Measurements from ENCODE around the gene ECHDC1. TPM values are rescaled to one million over a fixed set of nuclear protein-coding genes. Genes with fewer than 3 reads are reported as not detected.

ECHDC1 gene
- total and polyA plus RNA-seq, 2 of the 4 experiments (the other 2 are of a cell fraction), result 33.1 to 40.3 TPM

DNA sequence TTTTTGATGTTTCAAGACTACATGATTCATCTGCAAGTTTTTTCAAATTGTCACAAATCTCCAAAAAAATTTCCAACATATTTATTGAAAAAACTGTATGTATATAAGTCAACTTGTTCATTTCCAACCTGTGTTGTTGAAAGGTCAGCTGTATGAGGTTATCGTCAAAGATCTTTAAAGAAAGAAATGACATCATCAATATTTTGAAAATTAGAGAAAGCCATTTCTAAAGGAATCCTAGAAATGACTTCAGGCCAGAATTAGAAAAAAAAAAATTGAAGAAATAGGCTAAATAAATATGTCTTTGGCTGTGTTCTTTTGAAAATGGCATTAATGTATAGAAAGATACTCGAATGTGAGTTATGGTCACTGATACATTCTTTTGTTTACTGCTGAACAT lies 69.9 kb downstream of the ECHDC1 start:
- no peak overlapping the region for H3K27ac ChIP-seq (ENCODE audit: insufficient read depth, low read length)
- H3K27me3 ChIP-seq (ENCODE audit: control insufficient read depth, insufficient read depth, low read length), result no peaks in the 10 kb centered on the region
- no peak overlapping the region for H3K9ac ChIP-seq (ENCODE audit: low read depth, low read length)
- ATAC-seq (ENCODE audit: low read depth), result no peak
- no peak for DNase-seq
- H4K5ac ChIP-seq (ENCODE audit: low read depth, low read length), result no peak overlapping the region
- no peak overlapping the region for H3K14ac ChIP-seq (replicated peaks; ENCODE audit: low read depth, low read length)
- peaks cover 2% of the 10 kb centered on the region; the same call in 1 of the 2 replicates for H3K4me1 ChIP-seq (ENCODE audit: control insufficient read depth, insufficient read depth, low read length)
- ChIA-PET CTCF (no interaction called here), POLR2A (ENCODE audit: unreplicated experiment) (interaction anchor here (0.7 kb wide), 1 partner anchor 241 kb away, joined by 3 read pairs; no protein-coding TSS in a partner anchor)
- no peak overlapping the region for H4K8ac ChIP-seq (ENCODE audit: low read depth in 2 of 2, low read length in 2 of 2)
- no peaks in the 10 kb centered on the region for H3K36me3 ChIP-seq (ENCODE audit: control insufficient read depth, insufficient read depth, low read length)
- H3K56ac ChIP-seq (ENCODE audit: extremely low read depth, insufficient read depth, low read length), result no peak overlapping the region
- BruUV-seq (replicated peaks), result no TSS peak
- H2BK20ac ChIP-seq (ENCODE audit: low read depth, low read length), result no peak overlapping the region
- intact Hi-C loops (cut with micrococcal nuclease) (no loop called here), in situ Hi-C loops (cut with MboI; ENCODE audit: low sequenced_read_pairs) (no loop called here), dilution Hi-C loops (cut with HindIII; ENCODE audit: low sequenced_read_pairs, unreplicated experiment) (no loop called here)
- no peak overlapping the region for H2BK5ac ChIP-seq (ENCODE audit: low read depth, low read length, poor library complexity, severe bottlenecking)
- no peak overlapping the region for H3K18ac ChIP-seq (ENCODE audit: low read depth, low read length)
- H2BK120ac ChIP-seq (ENCODE audit: low read depth, low read length), result no peak overlapping the region
- no peak overlapping the region for H3K4me3 ChIP-seq (ENCODE audit: insufficient read depth, low read depth, low read length)
- H2AK9ac ChIP-seq (replicated peaks; ENCODE audit: low read depth, low read length, poor library complexity), result no peak overlapping the region
- H3K23ac ChIP-seq (ENCODE audit: low read depth, low read length), result no peak overlapping the region
- WGBS, 2 experiments (ENCODE audit: extremely low coverage in 2 of 2, insufficient read length in 1 of 2), result no CpG with 5 or more reads among the region's 2 CpGs
- H3K79me1 ChIP-seq (ENCODE audit: low read depth in 1 of 2, low read length in 2 of 2), result peaks cover 14 to 50% of the 10 kb centered on the region in 2 experiments
- no peak overlapping the region for H2AK5ac ChIP-seq (ENCODE audit: low read depth, low read length)
- no peaks in the 10 kb centered on the region for H3K9me3 ChIP-seq (ENCODE audit: control insufficient read depth, insufficient read depth, low read length)
- no peak overlapping the region for H3K4me2 ChIP-seq (ENCODE audit: low read depth, low read length)
- no peak overlapping the region for H4K91ac ChIP-seq (ENCODE audit: insufficient read depth, low read depth, low read length)
- H2AFZ ChIP-seq (replicated peaks; ENCODE audit: low read length, poor library complexity), result no peak overlapping the region
- peaks cover 5% of the 10 kb centered on the region for H3K9me1 ChIP-seq (ENCODE audit: insufficient read depth, low read length)
- H3K4ac ChIP-seq (ENCODE audit: low read depth, low read length), result no peak overlapping the region
- H2BK15ac ChIP-seq (ENCODE audit: low read depth, low read length), result no peak overlapping the region
- peaks cover 72% of the 10 kb centered on the region for H4K20me1 ChIP-seq (ENCODE audit: insufficient read depth, low read length)
- TF ChIP-seq MXI1 (IDR thresholded peaks at IDR 0.05; ENCODE audit: borderline replicate concordance, low read depth, low read length) (no peak), POLR2A (IDR thresholded peaks at IDR 0.05; ENCODE audit: low read depth, low read length) (no peak), CEBPB (IDR thresholded peaks at IDR 0.05; ENCODE audit: low read depth, low read length) (no peak), RFX5 (IDR thresholded peaks at IDR 0.05; ENCODE audit: low read depth, low read length) (no peak), BHLHE40 (IDR thresholded peaks at IDR 0.05; ENCODE audit: low read depth, low read length) (no peak), FOS (IDR thresholded peaks at IDR 0.05; ENCODE audit: low read depth, low read length) (no peak), SMC3 (IDR thresholded peaks at IDR 0.05; ENCODE audit: low read depth, low read length) (no peak), MAZ (IDR thresholded peaks at IDR 0.05; ENCODE audit: borderline replicate concordance, low read depth, low read length) (no peak), NFE2L2 (IDR thresholded peaks at IDR 0.05; ENCODE audit: low read depth, low read length) (no peak), RAD21 (IDR thresholded peaks at IDR 0.05; ENCODE audit: low read length) (no peak), MAFK (IDR thresholded peaks at IDR 0.05; ENCODE audit: low read depth, low read length) (no peak), RCOR1 (IDR thresholded peaks at IDR 0.05; ENCODE audit: insufficient replicate concordance, low read length) (no peak), CHD1 (IDR thresholded peaks at IDR 0.05; ENCODE audit: low read depth, low read length) (no peak)
- TF ChIP-seq, protein P1, sequence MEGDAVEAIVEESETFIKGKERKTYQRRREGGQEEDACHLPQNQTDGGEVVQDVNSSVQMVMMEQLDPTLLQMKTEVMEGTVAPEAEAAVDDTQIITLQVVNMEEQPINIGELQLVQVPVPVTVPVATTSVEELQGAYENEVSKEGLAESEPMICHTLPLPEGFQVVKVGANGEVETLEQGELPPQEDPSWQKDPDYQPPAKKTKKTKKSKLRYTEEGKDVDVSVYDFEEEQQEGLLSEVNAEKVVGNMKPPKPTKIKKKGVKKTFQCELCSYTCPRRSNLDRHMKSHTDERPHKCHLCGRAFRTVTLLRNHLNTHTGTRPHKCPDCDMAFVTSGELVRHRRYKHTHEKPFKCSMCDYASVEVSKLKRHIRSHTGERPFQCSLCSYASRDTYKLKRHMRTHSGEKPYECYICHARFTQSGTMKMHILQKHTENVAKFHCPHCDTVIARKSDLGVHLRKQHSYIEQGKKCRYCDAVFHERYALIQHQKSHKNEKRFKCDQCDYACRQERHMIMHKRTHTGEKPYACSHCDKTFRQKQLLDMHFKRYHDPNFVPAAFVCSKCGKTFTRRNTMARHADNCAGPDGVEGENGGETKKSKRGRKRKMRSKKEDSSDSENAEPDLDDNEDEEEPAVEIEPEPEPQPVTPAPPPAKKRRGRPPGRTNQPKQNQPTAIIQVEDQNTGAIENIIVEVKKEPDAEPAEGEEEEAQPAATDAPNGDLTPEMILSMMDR (conservative IDR thresholded peaks at IDR 0.05; ENCODE audit: low read depth, low read length), result no peak
- TF ChIP-seq, protein P2, sequence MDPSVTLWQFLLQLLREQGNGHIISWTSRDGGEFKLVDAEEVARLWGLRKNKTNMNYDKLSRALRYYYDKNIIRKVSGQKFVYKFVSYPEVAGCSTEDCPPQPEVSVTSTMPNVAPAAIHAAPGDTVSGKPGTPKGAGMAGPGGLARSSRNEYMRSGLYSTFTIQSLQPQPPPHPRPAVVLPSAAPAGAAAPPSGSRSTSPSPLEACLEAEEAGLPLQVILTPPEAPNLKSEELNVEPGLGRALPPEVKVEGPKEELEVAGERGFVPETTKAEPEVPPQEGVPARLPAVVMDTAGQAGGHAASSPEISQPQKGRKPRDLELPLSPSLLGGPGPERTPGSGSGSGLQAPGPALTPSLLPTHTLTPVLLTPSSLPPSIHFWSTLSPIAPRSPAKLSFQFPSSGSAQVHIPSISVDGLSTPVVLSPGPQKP (IDR thresholded peaks at IDR 0.05; ENCODE audit: borderline replicate concordance, low read depth, low read length), result no peak
- TF ChIP-seq, protein P3, sequence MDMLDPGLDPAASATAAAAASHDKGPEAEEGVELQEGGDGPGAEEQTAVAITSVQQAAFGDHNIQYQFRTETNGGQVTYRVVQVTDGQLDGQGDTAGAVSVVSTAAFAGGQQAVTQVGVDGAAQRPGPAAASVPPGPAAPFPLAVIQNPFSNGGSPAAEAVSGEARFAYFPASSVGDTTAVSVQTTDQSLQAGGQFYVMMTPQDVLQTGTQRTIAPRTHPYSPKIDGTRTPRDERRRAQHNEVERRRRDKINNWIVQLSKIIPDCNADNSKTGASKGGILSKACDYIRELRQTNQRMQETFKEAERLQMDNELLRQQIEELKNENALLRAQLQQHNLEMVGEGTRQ (IDR thresholded peaks at IDR 0.05; ENCODE audit: low read depth, low read length), result no peak

Measured in IMR-90 (cell line).